HuH-7.5 (cell line): ENCODE results near the gene MGAT5.

Experiments
- DNase-seq: peaks from one replicate; pipeline ENCODE4 v3.0.0; 2011; ENCODE audit warnings: low spot score

The MGAT5 gene

GRCh38 chr2:134253117-134253704 lies 661 bp upstream of the MGAT5 start:
- no peak for DNase-seq

- DNase-seq = no peak
These were observed 952 bp downstream of the MGAT5 start for GRCh38 chr2:134254824-134255223.

- no peak for DNase-seq
These were observed 3.1 kb downstream of the MGAT5 start for GRCh38 chr2:134256956-134257355.

GRCh38 chr2:134257509-134257908 lies 3.6 kb downstream of the MGAT5 start:
- DNase-seq = no peak

GRCh38 chr2:134257965-134258683 lies 4.3 kb downstream of the MGAT5 start:
- DNase-seq = no peak

- DNase-seq = no peak
These were observed 5.0 kb downstream of the MGAT5 start for GRCh38 chr2:134258684-134259388.

GRCh38 chr2:134259571-134259970 lies 5.7 kb downstream of the MGAT5 start:
- DNase-seq = no peak

- DNase-seq = no peak
These were observed 6.1 kb downstream of the MGAT5 start for GRCh38 chr2:134259994-134260393.

GRCh38 chr2:134260713-134261112 lies 6.8 kb downstream of the MGAT5 start:
- DNase-seq = no peak

GRCh38 chr2:134261398-134262131 lies 7.7 kb downstream of the MGAT5 start:
- no peak for DNase-seq

- DNase-seq = no peak
These were observed 8.8 kb downstream of the MGAT5 start for GRCh38 chr2:134262684-134263083.

- no peak for DNase-seq
These were observed 14.4 kb downstream of the MGAT5 start for GRCh38 chr2:134268265-134268664.

- no peak for DNase-seq
These were observed 15.4 kb downstream of the MGAT5 start for GRCh38 chr2:134269230-134269629.

GRCh38 chr2:134269972-134270735 lies 16.3 kb downstream of the MGAT5 start:
- no peak for DNase-seq

GRCh38 chr2:134271758-134272157 lies 17.9 kb downstream of the MGAT5 start:
- DNase-seq = no peak

GRCh38 chr2:134272806-134273205 lies 18.9 kb downstream of the MGAT5 start:
- DNase-seq = no peak

GRCh38 chr2:134273256-134273983 lies 19.5 kb downstream of the MGAT5 start:
- DNase-seq = no peak

GRCh38 chr2:134274121-134274520 lies 20.2 kb downstream of the MGAT5 start:
- no peak for DNase-seq

GRCh38 chr2:134275058-134275862 lies 21.4 kb downstream of the MGAT5 start:
- no peak for DNase-seq
